SH-SY5Y (cell line): Measurements from ENCODE around the gene OSCP1.

Experiments used
- GATA2 ChIP-seq: IDR thresholded peaks from 2 replicates; pipeline ENCODE4 v1.6.1; 2011; ENCODE audit warnings: mild to moderate bottlenecking, low read depth, low read length
- GATA3 ChIP-seq: IDR thresholded peaks from 2 replicates; pipeline ENCODE4 v1.6.1; 2011; ENCODE audit warnings: low read depth, mild to moderate bottlenecking, low read length, moderate library complexity

DNA sequence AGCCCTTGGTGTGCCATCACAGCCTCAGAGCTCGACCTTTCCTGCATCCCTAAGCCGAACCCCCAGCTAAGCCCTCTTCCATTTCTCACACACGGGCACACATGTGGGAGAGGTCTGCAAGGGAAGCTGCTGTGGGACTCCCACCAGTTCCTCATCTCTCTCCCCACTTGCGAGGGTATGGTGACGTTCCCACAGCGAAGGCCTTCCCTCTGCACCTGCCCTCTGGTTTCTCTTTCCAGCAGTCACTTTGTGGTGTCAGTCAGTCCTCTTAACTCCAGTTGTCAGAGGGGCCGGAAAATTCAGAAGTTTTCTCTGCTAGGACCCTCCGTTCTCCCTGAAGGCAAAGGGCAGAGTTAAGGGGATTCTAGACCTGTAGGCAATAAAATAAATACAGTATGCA lies 59.0 kb downstream of the OSCP1 start:
- TF ChIP-seq GATA2 (no peak), GATA3 (no peak)
